Activated naive CD8-positive, alpha-beta T cell treated with anti-CD3 and anti-CD28 coated beads for 36 hours (primary cell): ENCODE data around the gene FKBP5. TPM values are rescaled to one million over a fixed set of nuclear protein-coding genes. Genes with fewer than 3 reads are reported as not detected.
"Not testable (repeated sequence)": the region's sequence is repeated elsewhere in the genome, so short reads cannot be mapped to it uniquely, and the experiment has no call there.

Experiments used
- DNase-seq: peaks from one replicate; pipeline ENCODE4 v3.0.0; 2021
- H3K27ac Mint-ChIP-seq: one replicate; pipeline ENCODE4 v1.8.0; 2022; ENCODE audit warnings: mild to moderate bottlenecking, moderate library complexity, mixed read lengths
- H3K27me3 Mint-ChIP-seq: one replicate; pipeline ENCODE4 v1.8.0; 2022; ENCODE audit warnings: mild to moderate bottlenecking, mixed read lengths
- H3K36me3 Mint-ChIP-seq: one replicate; pipeline ENCODE4 v1.8.0; 2021; ENCODE audit warnings: mild to moderate bottlenecking, mixed read lengths
- H3K4me1 Mint-ChIP-seq: one replicate; pipeline ENCODE4 v1.8.0; 2021; ENCODE audit warnings: mixed read lengths
- H3K4me3 Mint-ChIP-seq: one replicate; pipeline ENCODE4 v1.8.0; 2022; ENCODE audit warnings: mild to moderate bottlenecking, moderate library complexity, mixed read lengths
- H3K9me3 Mint-ChIP-seq: one replicate; pipeline ENCODE4 v1.8.0; 2022; ENCODE audit warnings: mixed read lengths
- total RNA-seq, 2 experiments: library from RNA; stranded (reverse); gene quantifications; one replicate each; pipeline ENCODE4 v1.2.3, GENCODE V29; 2021

Gene FKBP5
- total RNA-seq, 2 experiments from 2014 or later = 110 TPM

- H3K27me3 Mint-ChIP-seq = no peaks in the 10 kb centered on the region
- peaks cover 2% of the 10 kb centered on the region for H3K9me3 Mint-ChIP-seq
- peaks cover 15% of the 10 kb centered on the region for H3K4me1 Mint-ChIP-seq
- peaks cover 12% of the 10 kb centered on the region for H3K36me3 Mint-ChIP-seq
- peak; percentile 70 for DNase-seq
- peak overlapping the region; percentile 91 for H3K27ac Mint-ChIP-seq
- peak overlapping the region; percentile 94 for H3K4me3 Mint-ChIP-seq
Measured at GRCh38 chr6:35687658-35688604, 784 bp downstream of the FKBP5 start.

DNA sequence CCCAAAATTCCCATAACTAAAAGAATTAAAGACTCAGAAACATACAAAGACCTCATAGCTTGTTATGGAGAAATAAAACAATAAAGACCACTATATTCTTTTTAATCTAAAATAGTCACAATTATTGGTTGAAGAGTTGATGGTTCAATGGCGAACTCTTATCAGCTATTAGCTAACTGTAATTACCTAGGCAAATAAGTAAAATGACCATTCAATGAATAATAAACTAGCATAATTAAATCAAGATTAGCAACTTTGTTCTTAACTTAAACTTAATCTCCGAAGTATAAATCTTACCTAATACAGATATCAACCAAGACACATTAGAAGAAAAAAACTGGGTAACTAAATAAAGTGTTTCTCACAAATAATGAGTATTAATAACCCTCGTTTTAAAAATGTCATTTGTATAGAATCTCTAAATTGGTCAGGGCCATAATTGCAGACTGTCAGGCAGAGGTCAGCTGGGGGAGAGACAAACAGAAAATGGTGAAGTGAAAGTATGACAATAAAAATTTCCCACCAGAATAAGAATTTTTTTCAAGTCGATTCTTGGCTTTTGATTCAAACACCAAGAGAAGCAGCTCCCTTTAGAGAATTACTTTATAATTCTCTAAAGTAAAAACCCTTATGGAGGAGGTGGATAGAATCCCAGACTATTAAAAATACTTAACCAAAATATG is 1.7 kb downstream of the FKBP5 start:
- DNase-seq = no peak
- Mint-ChIP-seq H3K36me3 (peaks cover 18% of the 10 kb centered on the region), H3K27me3 (no peaks in the 10 kb centered on the region), H3K9me3 (no peaks in the 10 kb centered on the region), H3K27ac (peak overlapping the region; percentile 91), H3K4me3 (peak overlapping the region; percentile 94), H3K4me1 (peaks cover 22% of the 10 kb centered on the region)

GRCh38 chr6:35686436-35686835 is 2.3 kb downstream of the FKBP5 start:
- DNase-seq = no peak
- Mint-ChIP-seq H3K4me3 (peak overlapping the region; percentile 94), H3K27ac (peak overlapping the region; percentile 29)

DNA sequence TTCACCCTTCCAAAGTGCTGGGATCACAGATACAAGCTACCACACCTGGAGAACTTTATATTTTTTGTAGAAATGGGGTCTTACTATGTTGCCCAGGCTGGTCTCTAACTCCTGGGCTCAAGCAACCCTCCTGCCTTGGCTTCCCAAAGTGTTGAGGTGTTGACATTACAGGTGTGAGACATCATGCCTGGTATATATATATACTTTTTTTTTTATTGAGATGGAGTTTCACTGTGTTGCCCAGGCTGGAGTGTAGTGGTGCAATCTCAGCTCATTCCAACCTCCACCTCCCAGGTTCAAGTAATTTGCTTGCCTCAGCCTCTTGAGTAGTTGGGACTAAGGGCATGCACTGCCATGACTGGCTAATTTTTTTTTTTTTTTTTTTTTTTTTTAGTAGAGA is 5.4 kb downstream of the FKBP5 start:
- peaks cover 38% of the 10 kb centered on the region for H3K4me1 Mint-ChIP-seq
- no peaks in the 10 kb centered on the region for H3K27me3 Mint-ChIP-seq
- peaks cover 38% of the 10 kb centered on the region for H3K36me3 Mint-ChIP-seq
- H3K27ac Mint-ChIP-seq = no peak overlapping the region
- H3K9me3 Mint-ChIP-seq = peaks cover 3% of the 10 kb centered on the region
- no peak for DNase-seq
- H3K4me3 Mint-ChIP-seq = no peak overlapping the region

More at GRCh38 chr6:35686436-35686835, 2.3 kb downstream of the FKBP5 start:
- no peaks in the 10 kb centered on the region for H3K9me3 Mint-ChIP-seq
- no peaks in the 10 kb centered on the region for H3K27me3 Mint-ChIP-seq
- H3K36me3 Mint-ChIP-seq = peaks cover 18% of the 10 kb centered on the region
- peaks cover 26% of the 10 kb centered on the region for H3K4me1 Mint-ChIP-seq

GRCh38 chr6:35681298-35681697 is 7.4 kb downstream of the FKBP5 start:
- DNase-seq = peak; percentile 30
- no peaks in the 10 kb centered on the region for H3K27me3 Mint-ChIP-seq
- peaks cover 39% of the 10 kb centered on the region for H3K36me3 Mint-ChIP-seq
- peaks cover 3% of the 10 kb centered on the region for H3K9me3 Mint-ChIP-seq
- peak overlapping the region; percentile 2 for H3K27ac Mint-ChIP-seq
- peaks cover 51% of the 10 kb centered on the region for H3K4me1 Mint-ChIP-seq
- no peak overlapping the region for H3K4me3 Mint-ChIP-seq

GRCh38 chr6:35679399-35679798 is 9.3 kb downstream of the FKBP5 start:
- peaks cover 3% of the 10 kb centered on the region for H3K9me3 Mint-ChIP-seq
- H3K4me3 Mint-ChIP-seq = no peak overlapping the region
- H3K36me3 Mint-ChIP-seq = peaks cover 37% of the 10 kb centered on the region
- no peaks in the 10 kb centered on the region for H3K27me3 Mint-ChIP-seq
- DNase-seq = no peak
- H3K27ac Mint-ChIP-seq = no peak overlapping the region
- H3K4me1 Mint-ChIP-seq = peaks cover 70% of the 10 kb centered on the region

- Mint-ChIP-seq H3K27ac (peak overlapping the region; percentile 9), H3K27me3 (no peaks in the 10 kb centered on the region), H3K9me3 (peaks cover 3% of the 10 kb centered on the region), H3K4me3 (no peak overlapping the region), H3K36me3 (peaks cover 33% of the 10 kb centered on the region), H3K4me1 (peaks cover 75% of the 10 kb centered on the region)
- DNase-seq = no peak
Measured at GRCh38 chr6:35678814-35679213, 9.9 kb downstream of the FKBP5 start.

- H3K36me3 Mint-ChIP-seq = peaks cover 32% of the 10 kb centered on the region
- peak overlapping the region; percentile 59 for H3K27ac Mint-ChIP-seq
- peaks cover 3% of the 10 kb centered on the region for H3K9me3 Mint-ChIP-seq
- H3K4me3 Mint-ChIP-seq = no peak overlapping the region
- no peaks in the 10 kb centered on the region for H3K27me3 Mint-ChIP-seq
- peaks cover 77% of the 10 kb centered on the region for H3K4me1 Mint-ChIP-seq
- DNase-seq = no peak
Measured at GRCh38 chr6:35678021-35678654, 10.6 kb downstream of the FKBP5 start.

- peaks cover 36% of the 10 kb centered on the region for H3K36me3 Mint-ChIP-seq
- no peak for DNase-seq
- H3K9me3 Mint-ChIP-seq = peaks cover 4% of the 10 kb centered on the region
- H3K27me3 Mint-ChIP-seq = no peaks in the 10 kb centered on the region
- H3K27ac Mint-ChIP-seq = peak overlapping the region; percentile 59
- H3K4me3 Mint-ChIP-seq = no peak overlapping the region
- peaks cover 78% of the 10 kb centered on the region for H3K4me1 Mint-ChIP-seq
Measured at GRCh38 chr6:35677456-35677855, 11.3 kb downstream of the FKBP5 start.

DNA sequence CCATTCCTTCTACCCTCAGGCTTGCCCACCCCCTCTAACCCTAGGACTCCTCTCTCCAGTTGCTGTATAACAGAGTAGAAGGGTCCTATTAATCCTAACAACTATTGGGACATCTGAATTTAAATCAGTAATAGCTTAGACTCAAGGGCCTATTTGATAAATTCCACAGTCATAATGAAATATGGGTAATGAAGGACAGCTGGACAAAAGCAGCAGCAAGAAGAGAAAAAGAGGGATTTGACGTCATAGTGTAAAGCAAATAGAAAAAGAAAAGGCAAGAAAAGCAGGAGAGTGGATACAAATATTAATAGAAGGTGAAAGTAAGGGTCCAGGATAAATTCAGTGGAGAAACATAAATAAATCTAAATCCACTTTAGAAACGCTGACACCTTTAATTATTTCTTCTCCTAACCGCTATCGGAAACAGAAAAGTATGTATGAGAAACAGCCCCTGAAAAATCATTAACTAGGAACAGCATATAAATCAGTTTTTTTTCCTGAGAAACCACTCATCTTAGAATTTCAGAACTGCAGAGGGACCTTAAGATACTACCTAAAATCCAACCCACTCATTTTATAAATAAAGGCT is 12.8 kb downstream of the FKBP5 start:
- no peaks in the 10 kb centered on the region for H3K27me3 Mint-ChIP-seq
- H3K4me1 Mint-ChIP-seq = peaks cover 70% of the 10 kb centered on the region
- peaks cover 4% of the 10 kb centered on the region for H3K9me3 Mint-ChIP-seq
- peaks cover 33% of the 10 kb centered on the region for H3K36me3 Mint-ChIP-seq
- no peak overlapping the region for H3K4me3 Mint-ChIP-seq
- peak overlapping the region; percentile 18 for H3K27ac Mint-ChIP-seq
- DNase-seq = no peak

DNA sequence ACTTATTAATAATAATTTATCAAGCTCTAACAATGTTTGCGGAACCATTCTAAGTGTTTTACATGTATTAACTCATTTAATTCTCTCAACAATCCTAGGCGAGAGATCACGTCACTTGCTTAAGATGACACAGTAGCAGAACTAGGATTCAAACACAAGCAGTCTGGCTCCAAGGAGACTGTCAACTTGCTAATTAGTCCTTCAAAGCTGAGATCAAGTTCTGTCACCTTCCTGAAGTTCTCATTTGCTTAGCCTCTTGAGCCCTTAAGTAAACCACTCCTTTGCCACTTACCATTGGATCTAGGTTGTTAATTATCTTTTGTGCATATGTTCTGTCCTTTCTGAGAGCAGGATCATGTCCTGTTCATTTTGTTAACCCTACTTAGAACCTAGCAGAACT is 14.1 kb downstream of the FKBP5 start:
- Mint-ChIP-seq H3K9me3 (peaks cover 4% of the 10 kb centered on the region), H3K4me3 (no peak overlapping the region), H3K27me3 (no peaks in the 10 kb centered on the region), H3K36me3 (peaks cover 31% of the 10 kb centered on the region), H3K27ac (peak overlapping the region; percentile 78), H3K4me1 (peaks cover 75% of the 10 kb centered on the region)
- DNase-seq = no peak

- no peak overlapping the region for H3K4me3 Mint-ChIP-seq
- no peaks in the 10 kb centered on the region for H3K27me3 Mint-ChIP-seq
- H3K36me3 Mint-ChIP-seq = peaks cover 23% of the 10 kb centered on the region
- H3K9me3 Mint-ChIP-seq = peaks cover 1% of the 10 kb centered on the region
- H3K27ac Mint-ChIP-seq = peak overlapping the region; percentile 78
- no peak for DNase-seq
- peaks cover 72% of the 10 kb centered on the region for H3K4me1 Mint-ChIP-seq
Measured at GRCh38 chr6:35673755-35674154, 15.0 kb downstream of the FKBP5 start.

- not testable (repeated sequence) for H3K4me3 Mint-ChIP-seq, DNase-seq, H3K27me3 Mint-ChIP-seq, H3K9me3 Mint-ChIP-seq
- peaks cover 19% of the 10 kb centered on the region for H3K36me3 Mint-ChIP-seq
- peaks cover 71% of the 10 kb centered on the region for H3K4me1 Mint-ChIP-seq
- peak overlapping the region; percentile 11 for H3K27ac Mint-ChIP-seq
Measured at GRCh38 chr6:35673284-35673666, 15.4 kb downstream of the FKBP5 start.

DNA sequence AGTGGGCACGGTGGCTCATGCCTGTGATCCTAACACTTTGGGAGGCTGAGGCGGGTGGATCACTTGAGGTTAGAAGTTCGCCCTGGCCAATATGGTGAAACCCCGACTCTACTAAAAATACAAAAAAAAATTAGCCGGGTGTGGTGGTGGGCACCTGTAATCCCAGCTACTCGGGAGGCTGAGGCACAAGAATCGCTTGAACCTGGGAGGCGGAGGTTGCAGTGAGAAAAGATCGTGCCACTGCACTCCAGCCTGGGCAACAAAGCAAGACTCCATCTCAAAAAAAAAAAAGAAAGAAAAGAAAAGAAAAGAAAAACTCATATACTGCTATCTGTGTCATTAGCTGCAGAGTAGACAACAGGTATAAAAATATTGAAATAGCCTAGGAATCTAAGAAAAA is 18.3 kb downstream of the FKBP5 start:
- DNase-seq, H3K27me3 Mint-ChIP-seq, H3K9me3 Mint-ChIP-seq, H3K4me3 Mint-ChIP-seq: not testable (repeated sequence)
- Mint-ChIP-seq H3K27ac (peak overlapping the region; percentile 83), H3K36me3 (peaks cover 16% of the 10 kb centered on the region), H3K4me1 (peaks cover 56% of the 10 kb centered on the region)
